GM21825 (cell line): ENCODE measurements around the gene WDR47.

Experiments used
- ATAC-seq: cut with Tn5 transposase; IDR thresholded peaks from one replicate; pipeline ENCODE4 v1.9.1; 2021; ENCODE audit warnings: mild to moderate bottlenecking, moderate library complexity; ENCODE audit not compliant: unreplicated experiment

WDR47 gene

DNA sequence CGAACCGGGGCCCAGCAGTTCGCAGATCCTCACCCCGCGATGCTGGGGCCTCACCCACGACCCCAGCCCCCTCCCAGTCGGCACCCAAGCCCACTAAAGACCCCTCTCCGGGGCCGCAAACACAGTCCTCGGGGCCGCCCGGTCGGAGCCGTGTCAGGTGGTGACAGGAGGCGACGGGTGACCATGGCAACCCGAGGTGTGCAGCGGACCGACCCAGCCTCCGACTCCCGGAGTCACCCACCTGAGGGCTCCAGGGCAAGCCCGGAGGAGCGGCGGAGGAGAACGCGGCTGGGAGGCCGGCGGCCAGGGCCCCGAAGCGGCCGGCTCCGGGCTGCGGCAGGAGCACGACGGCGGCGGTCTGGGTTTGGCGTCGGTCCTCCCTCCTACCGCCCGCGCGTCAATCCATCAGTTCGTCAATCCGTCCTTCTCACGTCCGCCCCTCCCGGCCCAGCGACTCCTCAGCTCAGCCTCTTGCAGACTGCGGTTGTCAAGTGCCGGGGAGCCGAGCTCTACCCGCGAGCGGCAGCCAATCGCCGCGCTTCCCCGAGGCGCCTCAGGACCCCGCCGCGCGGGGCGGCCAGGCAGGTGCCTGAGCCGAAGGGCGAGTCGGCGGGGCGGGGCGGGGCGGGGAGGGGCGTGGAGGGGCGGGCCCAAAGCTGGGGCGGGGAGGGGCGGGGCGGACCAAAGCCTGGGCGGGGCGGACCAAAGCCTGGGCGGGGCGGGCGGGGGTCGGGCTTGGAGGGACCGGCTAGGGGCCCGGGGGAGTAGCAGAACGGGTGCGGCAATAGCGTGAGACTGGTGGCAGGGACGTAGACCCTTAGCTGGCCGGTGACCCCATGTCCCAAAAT lies at the start of gene WDR47:
Gene WDR47, minus strand, starts transcription at position 482 of the 848 bp plus-strand sequence. CDS start 18,590 bp downstream, outside the sequence.
- ATAC-seq: peak; percentile 94

DNA sequence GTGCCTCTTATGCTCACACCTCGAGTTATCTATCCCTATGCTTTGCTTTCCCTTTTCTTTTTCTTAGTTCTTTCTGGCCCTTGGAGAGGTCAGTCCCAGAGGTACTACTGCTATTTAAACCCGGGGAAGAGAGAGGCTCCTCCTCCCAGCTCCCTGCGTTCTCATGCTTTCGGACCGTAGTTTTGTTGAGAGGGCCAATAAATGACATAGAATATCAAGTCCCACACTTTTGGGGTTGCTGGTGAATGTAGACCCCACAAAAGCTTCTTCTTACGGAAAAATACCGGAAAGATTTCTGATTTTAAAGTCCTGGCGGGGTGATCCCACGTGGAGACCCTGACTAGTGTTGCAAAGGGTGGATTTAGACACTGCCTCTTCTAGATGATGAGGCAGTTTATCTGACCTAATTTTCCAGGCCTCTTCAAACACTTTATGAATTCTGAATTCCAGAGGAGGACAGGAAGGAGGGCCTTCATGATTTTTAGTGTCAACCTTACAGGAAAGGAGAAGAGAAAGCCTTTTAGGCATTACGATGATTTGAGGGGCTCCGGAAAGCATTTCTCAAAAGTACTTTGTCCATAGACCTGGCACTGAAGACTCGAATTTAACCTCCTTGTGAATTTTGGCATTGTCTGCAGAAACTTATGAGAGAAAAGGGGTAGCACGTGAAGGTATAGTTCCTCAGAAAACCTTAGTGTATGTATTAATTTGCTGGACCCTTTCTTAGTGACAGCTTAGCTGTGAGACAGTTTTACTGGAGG lies 49.4 kb upstream of the WDR47 start:
- peak; percentile 41 for ATAC-seq

DNA sequence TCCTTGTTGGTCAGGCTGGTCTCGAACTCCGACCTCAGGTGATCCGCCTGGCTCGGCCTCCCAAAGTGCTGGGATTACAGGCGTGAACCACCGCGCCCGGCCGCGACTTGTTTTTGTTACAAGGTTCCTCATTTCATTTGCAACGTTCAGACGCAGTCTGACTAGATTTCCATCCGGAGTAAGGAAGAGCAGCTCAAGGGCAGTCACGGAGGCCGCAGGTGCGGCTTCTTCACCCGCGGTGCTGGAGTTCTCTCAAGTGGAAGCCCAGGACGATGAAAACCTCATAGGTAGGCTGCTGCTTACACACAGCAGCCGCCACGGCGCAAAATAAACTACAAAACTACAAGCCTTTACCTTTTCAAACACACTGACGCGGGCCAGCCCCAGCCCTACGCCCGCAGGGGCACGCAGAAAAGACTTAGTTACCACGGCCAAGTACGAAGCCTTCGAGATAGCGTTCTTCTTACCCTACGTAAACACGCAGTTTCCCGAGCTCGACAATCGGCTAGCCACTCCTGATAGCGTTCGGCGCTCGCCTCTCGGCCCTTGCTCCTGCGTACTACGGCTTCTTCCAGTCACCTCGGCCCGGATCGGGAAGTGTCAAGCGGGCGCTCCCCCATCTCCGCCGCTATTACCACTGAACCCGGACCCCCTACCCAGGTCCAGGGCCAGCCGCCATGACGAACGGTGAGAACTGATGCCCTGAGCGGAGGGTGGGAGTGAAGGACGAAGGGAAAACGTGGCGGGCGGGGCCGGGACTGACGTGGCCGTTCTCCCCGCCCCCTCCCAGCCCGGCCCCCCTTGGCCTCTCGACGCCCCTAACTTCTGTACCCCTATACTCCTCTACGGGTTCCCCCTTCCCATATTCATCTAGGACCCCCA lies 48.5 kb upstream of the WDR47 start, which contains the start of gene TMEM167B:
Gene TMEM167B, plus strand, starts transcription at position 569 of the 882 bp plus-strand sequence. Its CDS starts 109 bp downstream, at position 678.
- peak; percentile 88 for ATAC-seq

DNA sequence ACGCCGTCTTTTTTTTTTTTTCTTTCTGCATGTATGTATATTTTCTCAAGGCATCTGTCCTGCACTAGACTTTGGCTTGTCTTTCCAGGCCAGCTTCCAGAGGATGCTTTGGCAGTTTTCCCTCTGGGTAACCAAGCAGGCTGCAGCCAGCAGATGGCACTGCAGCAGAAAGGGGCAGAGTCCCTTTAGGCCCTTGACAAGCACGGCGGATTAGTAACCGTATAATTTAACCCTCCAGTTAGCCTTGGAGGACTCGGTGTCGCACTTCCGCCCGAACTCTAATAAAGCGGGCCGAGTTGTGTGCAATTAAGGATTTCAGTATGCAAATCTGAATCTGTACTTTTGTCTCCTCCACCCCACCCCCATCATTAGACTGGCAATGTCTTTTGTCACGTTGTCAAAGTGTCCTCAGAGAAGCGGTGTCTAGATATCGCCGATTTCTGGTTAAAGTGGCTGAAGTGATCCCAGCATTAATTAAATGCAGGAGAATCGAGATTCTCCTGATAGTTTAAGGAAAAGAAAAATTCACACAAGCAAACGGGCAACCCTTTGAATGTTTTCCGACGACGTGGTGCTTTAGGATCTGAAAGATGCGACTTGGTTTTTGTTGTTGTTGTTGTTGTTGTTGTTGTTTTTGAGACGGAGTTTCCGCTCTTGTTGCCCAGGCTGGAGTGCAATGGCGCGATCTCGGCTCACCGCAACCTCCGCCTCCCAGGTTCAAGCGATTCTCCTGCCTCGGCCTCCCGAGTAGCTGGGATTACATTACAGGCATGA lies 47.5 kb upstream of the WDR47 start:
- ATAC-seq: no peak

DNA sequence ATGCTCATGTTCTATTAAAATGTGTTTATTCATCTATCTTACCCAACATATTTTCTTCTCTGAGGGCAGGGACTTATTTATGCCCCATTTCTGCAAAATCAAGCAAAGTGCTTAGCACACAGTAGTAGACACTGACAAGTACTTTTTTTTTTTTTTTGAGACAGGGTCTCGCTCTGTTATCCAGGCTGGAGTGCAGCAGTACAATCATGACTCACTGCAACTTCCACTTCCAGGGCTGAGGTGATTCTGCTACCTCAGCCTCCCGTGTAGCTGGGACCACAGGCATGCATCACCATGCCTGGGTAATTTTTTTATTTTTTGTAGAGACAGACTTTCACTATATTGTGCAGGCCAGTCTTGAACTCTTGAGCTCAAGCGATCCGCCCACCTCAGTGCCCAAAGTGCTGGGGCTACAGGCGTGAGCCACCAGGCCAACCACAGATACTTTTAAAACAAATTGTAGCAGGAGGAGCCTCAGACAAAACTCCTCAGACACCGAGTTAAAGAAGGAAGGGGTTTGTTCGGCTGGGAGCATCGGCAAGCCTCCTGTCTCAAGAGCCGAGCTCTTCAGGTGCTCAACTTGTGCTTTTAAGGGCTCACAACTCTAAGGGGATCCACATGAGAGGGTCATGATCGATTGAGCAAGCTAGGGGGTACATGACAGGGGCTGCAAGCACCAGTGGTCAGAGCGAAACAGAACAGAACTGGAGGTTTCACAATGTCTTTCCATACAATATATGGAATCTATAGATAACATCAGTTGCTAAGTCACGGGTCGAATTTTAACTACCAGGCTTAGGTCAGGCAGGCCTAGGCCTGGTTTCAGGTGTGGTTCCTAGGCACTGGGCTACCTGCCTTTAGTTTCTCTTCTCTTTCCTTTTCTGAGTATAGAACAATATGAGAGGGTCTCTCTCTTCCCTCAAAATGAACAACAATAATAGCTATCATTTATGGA lies 42.9 kb upstream of the WDR47 start:
- ATAC-seq: no peak

DNA sequence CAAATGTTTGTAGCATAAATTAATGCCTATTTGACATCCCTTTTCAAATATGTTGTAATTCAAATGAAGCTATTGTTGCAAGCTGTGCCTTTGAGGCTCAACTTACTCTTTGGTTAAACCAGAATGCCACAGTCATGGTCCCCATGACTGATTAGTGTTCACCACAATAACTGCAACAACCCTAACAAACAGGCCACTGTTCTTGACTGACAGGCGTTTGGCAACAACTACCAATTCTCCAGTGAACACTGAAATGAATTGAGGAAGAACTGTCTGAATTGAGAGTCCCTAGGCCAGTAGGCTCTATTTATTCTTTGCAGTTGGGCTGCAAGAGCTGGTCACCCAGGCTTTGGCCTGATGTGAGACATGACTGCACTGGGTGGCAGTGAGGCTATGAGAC lies 42.0 kb upstream of the WDR47 start:
- ATAC-seq: no peak

DNA sequence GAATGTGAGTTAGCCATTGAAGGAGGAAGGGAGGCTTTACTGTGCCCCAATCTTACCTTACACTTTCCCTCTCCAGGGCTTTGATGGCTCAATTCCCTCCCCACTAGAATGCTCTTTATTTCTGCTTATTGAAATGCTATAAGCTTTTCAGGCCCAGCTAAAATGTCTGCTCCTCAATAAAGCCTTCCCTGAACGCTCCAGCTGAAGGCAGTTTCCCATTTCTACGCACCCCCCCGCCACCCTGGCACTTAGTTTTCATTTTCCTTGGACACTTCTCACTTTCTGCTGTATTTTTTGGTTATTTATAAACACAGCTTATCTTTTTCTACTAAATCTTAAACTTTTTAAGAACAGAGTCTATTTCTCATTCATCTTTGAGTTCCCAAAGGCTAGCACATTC lies 41.6 kb upstream of the WDR47 start:
- no peak for ATAC-seq

DNA sequence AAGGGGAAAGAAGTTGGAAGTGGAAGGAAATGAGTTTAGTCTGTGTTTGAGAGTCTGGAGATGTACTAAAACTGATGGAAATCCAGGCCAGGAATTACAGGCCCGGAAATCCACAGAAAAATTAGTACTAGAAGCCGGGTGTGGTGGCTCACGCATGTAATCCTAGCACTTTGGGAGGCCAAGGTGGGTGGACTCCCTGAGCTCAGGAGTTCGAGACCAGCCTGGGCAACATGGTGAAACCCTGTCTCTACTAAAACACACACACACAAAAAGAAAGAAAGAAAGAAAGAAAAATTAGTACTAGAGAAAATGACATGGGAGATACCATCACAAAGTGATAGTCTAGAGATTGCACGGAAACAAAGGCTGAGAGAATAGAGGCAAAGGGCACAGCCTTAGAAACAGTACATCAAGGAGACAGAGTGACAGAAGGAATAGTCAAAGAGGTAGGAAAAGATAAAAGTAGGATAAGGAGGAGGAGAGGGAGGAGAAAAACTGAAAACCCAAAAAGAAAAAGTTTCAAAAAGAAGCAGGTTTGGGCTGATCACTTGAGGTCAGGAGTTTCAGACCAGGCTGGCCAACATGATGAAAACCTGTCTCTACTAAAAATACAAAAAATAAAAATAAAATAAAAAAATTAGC lies 38.7 kb upstream of the WDR47 start:
- no peak for ATAC-seq

DNA sequence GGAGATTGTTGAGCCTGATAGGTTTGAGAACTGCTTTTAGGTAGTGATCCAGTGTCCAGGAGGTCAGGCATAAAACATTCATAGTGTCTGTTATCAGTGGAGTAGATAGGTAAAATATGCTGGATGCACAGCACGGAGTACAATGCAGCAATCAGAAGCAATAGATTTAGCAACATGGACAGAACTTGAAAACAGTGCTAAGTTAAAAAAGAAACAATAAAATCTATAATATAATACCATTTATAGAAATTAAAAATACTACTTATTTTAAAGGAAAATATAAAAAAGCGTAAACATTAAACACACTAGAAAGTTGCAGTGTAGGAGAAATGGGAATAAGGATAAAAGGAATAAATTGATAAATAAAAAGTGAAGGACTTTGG lies 37.3 kb upstream of the WDR47 start:
- ATAC-seq: no peak

DNA sequence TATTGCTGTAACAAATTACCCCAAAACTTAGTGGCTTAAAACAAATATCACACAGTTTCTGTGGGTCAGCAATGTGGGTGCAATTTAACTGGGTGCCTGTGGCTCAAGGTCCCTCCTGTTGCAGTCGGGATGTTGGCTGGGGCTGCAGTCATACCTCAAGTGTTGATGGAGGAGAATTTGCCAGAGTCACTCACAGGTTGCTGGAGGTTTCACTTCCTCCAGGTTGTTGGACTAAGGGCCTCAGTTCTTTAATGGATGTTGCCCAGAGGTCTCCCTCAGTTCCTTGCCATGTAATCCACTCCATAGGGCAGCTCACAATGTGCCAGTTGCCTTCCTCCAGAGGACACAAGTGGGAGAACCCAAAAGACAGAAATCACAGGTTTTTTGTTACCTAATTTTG lies 36.4 kb upstream of the WDR47 start:
- no peak for ATAC-seq

DNA sequence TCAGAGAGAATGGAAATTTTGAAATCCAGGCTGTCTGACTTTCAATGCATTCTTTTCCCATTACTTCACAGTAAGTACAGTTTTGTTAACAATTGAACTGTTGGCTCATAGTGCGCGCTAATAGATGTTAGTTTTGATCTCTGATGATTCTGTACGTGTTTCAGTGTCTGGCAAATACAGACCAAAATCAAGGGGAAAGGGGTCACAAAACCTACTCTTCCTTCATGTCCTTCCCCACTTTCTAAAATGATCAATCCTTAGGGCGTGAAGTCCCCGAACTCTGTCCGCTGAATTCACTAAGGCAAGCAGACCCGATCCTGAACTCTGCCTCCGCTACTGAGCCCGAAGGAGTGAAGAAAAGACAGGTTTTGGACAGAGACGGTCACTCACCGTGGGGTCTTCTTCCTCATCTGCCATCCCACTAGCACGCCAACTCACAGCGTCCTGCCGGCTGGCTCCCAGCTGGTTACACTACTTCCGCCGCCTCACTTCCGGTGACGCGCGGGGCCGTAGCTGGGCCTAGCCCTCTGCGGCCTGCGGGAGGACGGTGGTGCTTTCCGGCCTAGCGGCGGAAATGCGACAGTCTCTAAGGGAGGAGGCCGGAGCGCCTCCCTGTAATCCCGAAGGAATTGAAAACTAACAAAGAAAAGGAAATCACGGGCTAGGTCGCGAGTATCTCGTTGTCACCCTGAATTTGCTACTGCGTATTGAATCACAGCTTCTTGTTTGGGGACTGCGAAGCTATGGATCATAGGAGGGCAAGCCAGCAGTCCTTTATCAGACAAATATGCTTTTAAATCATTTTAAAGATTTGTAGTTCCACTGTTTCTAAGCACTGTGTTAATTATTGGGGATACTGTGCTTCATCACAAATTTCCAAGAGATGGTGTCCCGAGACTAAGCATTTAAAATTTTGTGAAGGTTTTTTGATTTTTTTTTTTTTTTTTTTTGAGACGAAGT lies 33.9 kb upstream of the WDR47 start, which contains the start of gene TAF13:
Gene TAF13, minus strand, starts transcription at position 473 of the 960 bp plus-strand sequence. Its CDS starts 56 bp downstream, at position 417.
- ATAC-seq: peak; percentile 99

DNA sequence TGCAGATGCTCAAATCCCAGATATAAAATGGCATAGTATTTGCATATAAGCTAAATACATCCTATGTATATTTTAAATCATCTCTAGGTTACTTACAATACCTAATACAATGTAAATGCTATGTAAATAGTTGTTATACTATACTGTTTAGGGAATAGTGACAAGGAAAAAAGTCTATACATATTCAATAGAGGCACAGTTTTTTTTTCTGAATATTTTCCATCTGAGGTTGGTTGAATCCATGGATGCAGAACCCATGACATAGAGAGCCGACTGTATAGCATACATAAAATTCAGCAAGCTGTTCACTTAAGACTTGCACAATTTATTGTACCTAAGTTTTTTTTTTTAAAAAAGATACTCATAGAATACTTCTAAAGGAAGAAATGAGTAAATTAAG lies 27.4 kb upstream of the WDR47 start:
- ATAC-seq: no peak

DNA sequence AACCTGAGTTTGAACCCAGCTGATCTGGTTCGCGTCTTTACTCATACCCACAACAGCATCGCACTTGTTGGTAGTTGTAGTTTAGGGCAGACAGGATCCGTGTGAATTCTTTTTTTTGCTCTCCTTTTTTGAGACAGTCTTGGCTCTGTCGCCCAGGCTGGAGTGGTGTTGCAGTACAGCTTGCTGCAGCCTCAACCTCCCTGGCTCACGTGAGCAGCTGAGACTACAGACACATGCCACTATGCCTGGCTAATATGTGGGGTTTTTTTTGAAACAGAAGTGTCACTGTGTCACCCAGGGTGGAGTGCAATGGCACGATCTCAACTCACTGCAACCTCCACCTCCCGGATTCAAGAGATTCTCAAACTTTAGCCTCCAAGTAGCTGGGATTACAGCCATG lies 26.0 kb upstream of the WDR47 start:
- no peak for ATAC-seq

DNA sequence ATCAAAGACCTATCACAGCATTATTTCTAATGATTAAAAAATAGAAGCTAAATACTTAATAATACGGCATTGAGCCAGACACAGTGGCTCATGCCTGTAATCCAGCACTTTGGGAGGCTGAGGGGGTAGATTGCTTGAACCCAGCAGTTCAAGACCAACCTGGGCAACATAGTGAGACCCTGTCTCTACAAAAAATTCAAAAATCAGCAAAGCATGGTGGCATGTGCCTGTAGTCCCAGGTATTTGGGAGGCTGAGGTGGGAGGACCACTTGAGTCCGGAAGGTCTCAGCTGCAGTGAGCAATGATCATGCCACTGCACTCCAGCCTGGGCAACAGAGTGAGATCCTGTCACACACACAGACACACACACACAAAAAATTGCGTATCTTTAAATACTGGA lies 23.2 kb upstream of the WDR47 start:
- no peak for ATAC-seq

DNA sequence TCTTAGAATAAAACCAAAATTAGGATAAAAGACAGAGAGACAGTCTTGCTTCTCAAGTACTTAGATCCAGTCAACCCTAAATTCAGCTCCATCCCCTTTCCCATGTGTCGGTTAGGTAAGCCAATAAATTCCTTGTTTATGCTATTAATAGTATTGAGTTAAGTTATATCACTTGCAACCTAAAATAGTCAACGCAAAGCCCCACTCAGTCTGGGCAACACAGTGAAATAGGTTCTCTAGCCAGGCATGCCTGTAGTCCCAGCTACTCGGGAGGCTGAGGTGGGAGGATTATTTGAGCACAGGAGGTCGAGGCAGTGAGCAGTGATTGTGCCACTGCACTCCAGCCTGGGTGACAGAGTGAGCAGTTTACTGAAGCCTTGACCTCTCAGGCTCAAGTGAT lies 19.3 kb upstream of the WDR47 start:
- ATAC-seq: no peak

DNA sequence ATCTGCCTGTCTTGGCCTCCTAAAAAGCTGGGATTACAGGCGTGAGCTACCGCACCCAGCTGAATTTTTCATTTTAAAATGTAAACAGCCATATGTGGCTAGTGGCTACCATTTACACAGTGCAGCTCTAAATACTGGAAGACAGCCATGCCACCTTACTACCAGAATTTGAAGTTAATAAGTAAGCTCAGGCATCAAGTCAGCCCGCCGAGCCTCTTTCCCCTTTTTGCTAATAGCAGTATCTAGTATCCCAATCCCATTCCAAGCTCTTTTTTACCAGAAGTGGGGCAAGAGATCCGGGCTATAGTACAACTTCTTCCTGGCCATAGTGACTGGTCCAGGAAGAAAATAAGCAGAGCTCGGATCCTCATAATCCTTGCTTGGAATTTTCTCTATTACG lies 18.8 kb upstream of the WDR47 start:
- no peak for ATAC-seq

DNA sequence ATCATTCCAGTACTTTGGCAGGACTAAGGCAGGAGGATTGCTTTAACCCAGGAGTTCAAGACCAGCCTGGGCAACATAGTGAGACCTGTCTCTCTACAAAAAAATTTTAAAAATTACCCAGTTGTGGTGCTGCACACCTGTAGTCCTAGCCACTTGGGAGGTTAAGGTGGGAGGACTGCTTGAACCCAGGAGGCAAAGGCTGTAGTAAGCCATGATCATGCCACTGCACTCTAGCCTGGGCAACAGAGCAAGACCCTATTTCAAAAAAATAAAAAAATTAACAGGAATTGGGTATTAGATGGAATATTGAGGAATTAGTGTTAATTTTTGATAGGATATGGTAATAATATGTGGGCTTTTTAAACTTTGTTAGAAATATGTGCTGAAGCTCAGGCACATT lies 17.1 kb upstream of the WDR47 start:
- ATAC-seq: no peak
